GM12874 (cell line): ENCODE results near the gene MICAL3.

Experiments used
- CTCF ChIP-seq: IDR thresholded peaks from 2 replicates; pipeline ENCODE4 v1.5.1; 2011; ENCODE audit warnings: low read depth, mild to moderate bottlenecking, control low read depth, low read length, moderate library complexity; ENCODE audit not compliant: insufficient read depth

MICAL3 gene

GRCh38 chr22:17916226-17916889 is 108.0 kb downstream of the MICAL3 start:
- TF ChIP-seq CTCF = no peak

GRCh38 chr22:17915676-17916075 is 108.7 kb downstream of the MICAL3 start:
- TF ChIP-seq CTCF = no peak

- no peak for TF ChIP-seq CTCF
Observed at GRCh38 chr22:17915188-17915587, 109.2 kb downstream of the MICAL3 start.

- no peak for TF ChIP-seq CTCF
Observed at GRCh38 chr22:17914474-17914873, 109.9 kb downstream of the MICAL3 start.

- TF ChIP-seq CTCF = no peak
Observed at GRCh38 chr22:17913801-17914347, 110.5 kb downstream of the MICAL3 start.

- no peak for TF ChIP-seq CTCF
Observed at GRCh38 chr22:17912945-17913721, 111.2 kb downstream of the MICAL3 start.

- no peak for TF ChIP-seq CTCF
Observed at GRCh38 chr22:17911887-17912286, 112.5 kb downstream of the MICAL3 start.
